ENCODE measurements around the gene SLC35B1.

SLC35B1 gene

GRCh38 chr17:49715216-49715615, 7.5 kb upstream of the SLC35B1 start:
- in situ Hi-C loops (cut with MboI; ENCODE audit: low sequenced_read_pairs, unreplicated experiment), result no loop called here
- no peak for TF ChIP-seq CTCF (IDR thresholded peaks at IDR 0.05; ENCODE audit: borderline replicate concordance, control extremely low read depth, extremely low read depth, insufficient read depth, missing control alignments)
- DNase-seq (ENCODE audit: low spot score), result no peak

DNA sequence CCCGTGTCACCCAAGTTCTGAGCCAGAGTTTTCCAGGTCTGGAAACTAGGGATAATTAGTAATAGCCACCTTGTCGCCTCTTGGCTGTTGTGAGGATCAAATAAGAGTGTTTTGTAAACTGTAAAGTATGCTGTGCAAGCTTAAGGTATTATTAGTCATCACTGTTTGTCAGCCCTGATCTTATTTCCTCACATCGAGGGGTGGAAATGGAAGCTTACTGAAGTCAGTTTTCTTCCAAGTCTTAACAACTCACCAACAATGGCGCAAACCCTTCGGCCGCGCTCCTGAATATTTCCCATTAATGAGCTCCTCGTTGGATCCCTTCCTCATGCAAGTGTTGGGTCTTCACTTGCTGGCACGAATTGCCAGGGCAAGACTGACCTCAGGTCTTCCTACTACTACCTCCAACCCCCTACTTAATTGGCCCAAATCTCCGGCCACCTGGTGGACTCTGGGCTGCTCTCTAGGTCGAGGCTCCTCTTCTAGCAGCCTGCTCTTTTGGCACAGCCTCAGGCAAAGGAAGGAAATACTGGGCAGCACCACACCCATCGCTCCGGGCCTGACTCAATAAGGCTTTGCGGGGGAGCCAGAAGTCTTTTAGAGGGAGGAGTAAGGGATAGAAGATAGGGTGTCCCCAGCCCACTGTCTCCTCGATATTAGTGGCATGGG, 885 bp upstream of the SLC35B1 start:
- no peak for DNase-seq (ENCODE audit: low spot score)
- no peak for TF ChIP-seq CTCF (IDR thresholded peaks at IDR 0.05; ENCODE audit: borderline replicate concordance, control extremely low read depth, extremely low read depth, insufficient read depth, missing control alignments)
- in situ Hi-C loops (cut with MboI; ENCODE audit: low sequenced_read_pairs, unreplicated experiment), result loop anchor here (10.0 kb wide), 1 partner anchor 76 kb away; the partner anchor contains the start of gene KAT7

DNA sequence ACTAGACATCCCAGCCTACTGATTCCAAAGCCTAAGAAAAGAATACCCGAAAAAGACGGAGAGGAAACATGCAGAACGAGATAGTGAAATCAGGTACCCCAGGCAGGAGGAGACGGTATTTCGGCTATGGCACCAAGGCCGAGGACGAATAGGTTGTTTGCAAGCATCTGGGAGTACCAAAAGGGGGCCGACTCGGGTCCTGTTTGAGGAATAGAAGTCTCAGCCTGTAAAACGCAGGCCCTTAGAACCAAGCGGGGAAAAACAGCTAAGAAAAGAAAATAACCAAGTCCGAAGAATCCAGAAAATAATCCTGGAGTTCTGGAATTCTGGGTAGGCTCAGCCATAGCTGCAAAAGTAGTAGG, 537 bp downstream of the SLC35B1 start:
- no peak for DNase-seq (ENCODE audit: low spot score)
- in situ Hi-C loops (cut with MboI; ENCODE audit: low sequenced_read_pairs, unreplicated experiment), result loop anchor here (10.0 kb wide), 1 partner anchor 78 kb away; the partner anchor contains the start of gene KAT7
- no peak for TF ChIP-seq CTCF (IDR thresholded peaks at IDR 0.05; ENCODE audit: borderline replicate concordance, control extremely low read depth, extremely low read depth, insufficient read depth, missing control alignments)

GRCh38 chr17:49705254-49705653, 2.5 kb downstream of the SLC35B1 start:
- no peak for TF ChIP-seq CTCF (IDR thresholded peaks at IDR 0.05; ENCODE audit: borderline replicate concordance, control extremely low read depth, extremely low read depth, insufficient read depth, missing control alignments)
- in situ Hi-C loops (cut with MboI; ENCODE audit: low sequenced_read_pairs, unreplicated experiment), result loop anchor here (10.0 kb wide), 1 partner anchor 80 kb away; the partner anchor contains the start of gene KAT7
- no peak for DNase-seq (ENCODE audit: low spot score)

GRCh38 chr17:49703557-49704277, 4.0 kb downstream of the SLC35B1 start:
- TF ChIP-seq CTCF (IDR thresholded peaks at IDR 0.05; ENCODE audit: borderline replicate concordance, control extremely low read depth, extremely low read depth, insufficient read depth, missing control alignments), result no peak
- peak; percentile 47 for DNase-seq (ENCODE audit: low spot score)
- in situ Hi-C loops (cut with MboI; ENCODE audit: low sequenced_read_pairs, unreplicated experiment), result loop anchor here (10.0 kb wide), 1 partner anchor 81 kb away; the partner anchor contains the start of gene KAT7

DNA sequence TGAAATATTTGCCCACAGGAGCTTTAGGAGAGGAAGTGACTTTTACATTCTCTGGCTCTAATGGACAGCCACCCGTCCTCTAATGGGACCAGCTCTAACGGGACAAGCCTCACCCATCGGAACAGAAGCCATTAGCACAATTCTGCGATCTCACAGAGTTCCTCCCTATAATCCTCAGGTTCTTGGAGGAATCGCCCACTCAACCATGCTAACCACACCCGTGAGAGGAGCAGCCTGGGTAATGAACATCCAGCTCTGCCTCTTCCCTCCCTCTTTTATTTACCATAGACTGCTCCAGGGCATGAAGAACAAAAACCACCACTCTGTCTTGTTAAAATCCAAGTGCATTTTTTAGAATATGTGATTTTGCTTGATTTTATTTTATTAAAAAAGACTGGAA, 6.8 kb downstream of the SLC35B1 start:
- in situ Hi-C loops (cut with MboI; ENCODE audit: low sequenced_read_pairs, unreplicated experiment), result loop anchor here (10.0 kb wide), 1 partner anchor 84 kb away; the partner anchor contains the start of gene KAT7
- no peak for TF ChIP-seq CTCF (IDR thresholded peaks at IDR 0.05; ENCODE audit: borderline replicate concordance, control extremely low read depth, extremely low read depth, insufficient read depth, missing control alignments)
- no peak for DNase-seq (ENCODE audit: low spot score)

Data from GM13976 (cell line).